HG03558 (cell line): ENCODE results near the gene NAV2.

Experiments used
- ATAC-seq: cut with Tn5 transposase; IDR thresholded peaks from one replicate; pipeline ENCODE4 v1.9.1; 2021; ENCODE audit warnings: moderate number of reproducible peaks; ENCODE audit not compliant: unreplicated experiment; ENCODE audit errors: extremely low read depth

NAV2 gene

DNA sequence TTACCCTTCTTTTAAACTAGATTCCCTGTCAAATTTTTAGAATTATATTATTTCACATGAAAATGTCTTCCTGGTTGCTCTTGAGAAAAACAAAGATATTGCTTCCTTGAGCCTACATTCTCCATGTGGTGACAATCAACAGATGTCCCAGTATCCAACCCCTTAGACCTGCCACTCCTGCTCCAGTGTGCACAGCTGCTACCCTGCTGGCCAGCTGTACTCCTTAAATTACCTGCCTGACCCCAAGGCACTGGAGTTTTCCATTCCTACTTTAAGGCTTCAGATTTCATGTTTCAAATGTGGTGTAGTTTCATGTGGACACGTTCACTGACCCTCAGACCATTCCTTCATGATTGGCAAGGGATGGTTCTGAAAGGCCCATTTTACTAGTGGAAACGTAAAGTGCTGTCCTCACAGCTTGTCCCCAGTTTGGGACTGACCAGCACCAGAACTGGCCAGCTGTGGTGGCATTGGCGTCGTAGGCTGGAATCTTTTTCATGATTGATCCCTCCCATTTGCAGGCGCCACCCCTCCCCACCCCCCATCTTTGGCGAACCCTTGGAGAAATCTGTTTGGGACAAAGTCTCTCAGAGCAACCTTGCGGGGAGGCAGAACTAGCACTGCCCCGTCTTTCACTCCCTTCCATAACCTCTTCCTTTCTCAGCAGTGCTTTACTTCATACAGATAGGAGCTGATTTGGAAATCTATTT is 324.1 kb downstream of the NAV2 start:
- ATAC-seq: no peak

DNA sequence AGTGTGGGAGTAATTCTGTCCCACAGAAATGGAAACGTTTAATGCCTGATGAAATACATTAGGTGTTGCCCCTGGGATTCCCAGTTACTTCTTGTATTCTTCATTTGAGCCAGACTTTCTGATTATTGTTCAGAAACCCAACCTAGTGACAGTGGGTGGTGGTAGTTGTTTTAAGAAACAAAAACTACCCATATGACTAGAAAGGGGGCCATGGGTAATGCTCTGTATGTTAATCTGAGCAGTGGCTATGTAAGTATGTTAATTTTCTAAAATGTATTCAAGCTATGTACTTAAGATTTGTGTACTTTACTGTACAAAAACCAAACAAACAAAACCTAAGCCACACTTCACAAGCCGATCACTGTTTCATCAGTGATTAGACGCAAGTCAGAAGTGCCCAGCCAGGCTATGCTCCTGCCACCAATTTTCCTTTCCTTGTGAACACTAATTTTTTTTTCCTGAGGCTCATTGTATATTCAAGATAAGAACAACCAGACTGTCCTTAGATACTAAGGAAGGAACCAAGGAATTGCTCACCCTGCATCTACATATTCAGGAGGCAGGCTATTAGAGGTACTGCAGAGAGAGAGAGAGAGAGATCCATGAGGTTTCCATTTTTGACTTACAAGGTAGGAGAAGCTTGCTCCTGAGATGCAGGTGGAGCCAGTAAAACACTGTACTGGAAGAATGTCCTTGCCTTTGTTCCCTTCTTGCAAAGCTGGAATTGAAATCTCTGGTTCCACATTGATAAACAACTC is 324.9 kb downstream of the NAV2 start:
- ATAC-seq: peak; percentile 47

DNA sequence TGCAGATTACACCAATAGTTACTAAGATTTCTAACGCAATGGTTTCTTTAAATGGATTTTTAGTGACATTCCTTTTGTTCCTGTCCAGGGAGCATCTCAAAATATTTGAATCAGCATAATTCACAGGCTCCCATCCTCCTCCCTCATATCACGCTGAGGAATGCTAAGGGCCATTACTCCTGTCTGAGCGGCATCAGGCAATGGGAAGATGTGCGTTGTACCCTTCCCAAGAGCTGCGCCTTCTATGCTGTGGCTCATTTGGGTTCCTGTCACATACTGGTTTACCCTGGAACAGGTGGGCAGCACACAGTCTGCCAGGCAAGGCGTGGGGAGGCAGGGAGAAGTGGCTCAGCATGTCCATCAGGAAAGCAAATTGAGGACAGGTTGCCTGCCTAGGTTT is 325.8 kb downstream of the NAV2 start:
- no peak for ATAC-seq

DNA sequence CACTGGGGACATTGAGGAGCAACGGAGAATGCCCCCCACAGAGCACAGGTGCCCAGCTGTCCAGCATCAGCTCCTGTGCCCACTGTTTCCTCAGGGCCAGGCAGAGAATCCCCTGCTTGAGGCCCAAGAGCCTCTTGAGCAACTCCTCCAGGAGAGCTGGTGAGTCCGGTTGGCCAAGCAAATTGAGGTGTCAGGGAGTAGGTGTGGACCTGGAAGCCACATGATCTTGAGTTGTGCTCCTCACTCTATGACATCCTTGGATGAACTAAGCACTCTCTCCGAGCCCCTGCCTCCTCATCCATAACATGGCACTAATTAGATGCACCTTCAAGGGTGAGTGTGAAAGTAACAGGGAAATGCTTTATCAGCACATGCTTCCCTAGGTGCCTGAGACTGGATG is 326.3 kb downstream of the NAV2 start:
- ATAC-seq: no peak

GRCh38 chr11:20041499-20041898 is 328.9 kb downstream of the NAV2 start:
- no peak for ATAC-seq

- ATAC-seq: no peak
Observed at GRCh38 chr11:20042045-20042639, 329.5 kb downstream of the NAV2 start.

- no peak for ATAC-seq
Observed at GRCh38 chr11:20042811-20043341, 330.2 kb downstream of the NAV2 start.

- ATAC-seq: no peak
Observed at GRCh38 chr11:20043992-20044391, 331.4 kb downstream of the NAV2 start.

DNA sequence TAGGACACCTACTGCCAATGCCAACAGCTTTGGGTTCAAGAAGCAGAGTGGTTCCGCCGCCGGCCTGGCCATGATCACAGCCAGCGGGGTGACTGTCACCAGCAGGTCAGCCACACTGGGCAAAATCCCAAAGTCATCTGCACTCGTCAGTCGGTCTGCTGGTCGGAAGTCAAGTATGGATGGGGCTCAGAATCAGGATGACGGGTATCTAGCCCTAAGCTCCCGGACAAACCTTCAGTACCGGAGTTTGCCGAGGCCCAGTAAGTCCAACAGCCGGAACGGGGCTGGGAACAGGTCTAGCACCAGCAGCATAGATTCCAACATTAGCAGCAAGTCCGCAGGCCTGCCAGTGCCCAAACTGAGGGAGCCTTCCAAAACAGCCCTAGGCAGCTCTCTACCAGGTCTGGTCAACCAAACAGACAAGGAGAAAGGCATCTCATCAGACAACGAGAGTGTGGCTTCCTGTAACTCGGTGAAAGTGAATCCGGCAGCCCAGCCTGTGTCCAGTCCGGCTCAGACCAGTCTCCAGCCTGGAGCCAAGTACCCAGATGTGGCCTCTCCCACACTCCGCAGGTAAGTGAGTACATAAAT is 332.6 kb downstream of the NAV2 start:
- no peak for ATAC-seq

DNA sequence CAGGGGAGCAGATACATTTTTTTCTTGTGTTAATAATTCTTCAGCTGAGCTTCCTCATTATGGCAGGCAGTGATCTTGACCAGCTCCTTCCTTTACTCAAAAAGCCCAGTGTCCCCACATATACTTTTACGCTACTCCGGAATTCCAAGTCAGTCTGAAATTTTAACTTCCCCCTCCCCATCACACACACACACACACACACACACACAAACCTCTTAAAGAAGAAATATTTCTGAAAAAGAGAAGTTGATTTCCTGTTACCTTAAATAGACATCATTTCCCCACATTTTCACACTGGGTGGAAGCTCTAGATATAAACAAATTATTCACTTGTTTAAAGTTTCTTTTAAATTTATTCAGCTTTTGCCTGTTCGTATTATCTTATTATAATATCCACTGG is 333.8 kb downstream of the NAV2 start:
- ATAC-seq: no peak

DNA sequence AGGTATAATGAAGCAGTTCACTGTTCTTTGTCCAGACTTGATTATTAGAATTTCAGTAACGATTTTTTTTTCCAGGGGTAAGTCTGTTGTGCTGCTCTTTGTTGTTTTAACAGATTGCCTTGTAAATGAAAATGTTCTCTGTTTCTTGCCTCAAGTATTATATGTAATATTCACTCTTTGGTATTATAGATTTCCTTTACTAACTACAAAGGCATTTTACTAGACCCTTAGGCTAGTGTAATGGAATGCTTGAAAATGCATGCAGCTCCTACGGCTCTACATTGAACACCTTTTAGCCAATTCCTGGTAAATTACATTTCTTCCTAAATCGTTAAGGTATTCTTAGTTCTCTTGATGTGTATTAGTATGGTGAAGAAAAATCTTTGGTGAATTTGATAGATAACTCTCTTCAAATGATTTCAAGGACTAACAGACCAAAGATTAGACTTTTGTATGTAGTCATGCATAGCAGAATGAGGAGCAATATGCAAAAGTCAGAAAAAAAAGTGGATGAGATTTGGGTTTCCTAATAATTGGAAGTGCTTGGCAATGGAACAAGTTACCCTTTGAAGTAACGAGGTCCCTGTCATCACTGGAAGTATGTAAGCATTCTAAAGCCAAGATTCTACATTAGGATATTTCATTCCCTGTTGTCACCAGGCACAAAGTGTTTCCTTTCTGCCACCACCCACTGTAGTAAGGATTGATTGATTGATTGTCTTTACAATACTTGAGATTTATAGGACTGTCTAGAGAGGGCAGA is 334.6 kb downstream of the NAV2 start:
- no peak for ATAC-seq

- no peak for ATAC-seq
Observed at GRCh38 chr11:20047769-20048154, 335.1 kb downstream of the NAV2 start.

- no peak for ATAC-seq
Observed at GRCh38 chr11:20048246-20048645, 335.6 kb downstream of the NAV2 start.

- no peak for ATAC-seq
Observed at GRCh38 chr11:20048707-20049106, 336.1 kb downstream of the NAV2 start.

GRCh38 chr11:20049231-20049630 is 336.6 kb downstream of the NAV2 start:
- no peak for ATAC-seq

DNA sequence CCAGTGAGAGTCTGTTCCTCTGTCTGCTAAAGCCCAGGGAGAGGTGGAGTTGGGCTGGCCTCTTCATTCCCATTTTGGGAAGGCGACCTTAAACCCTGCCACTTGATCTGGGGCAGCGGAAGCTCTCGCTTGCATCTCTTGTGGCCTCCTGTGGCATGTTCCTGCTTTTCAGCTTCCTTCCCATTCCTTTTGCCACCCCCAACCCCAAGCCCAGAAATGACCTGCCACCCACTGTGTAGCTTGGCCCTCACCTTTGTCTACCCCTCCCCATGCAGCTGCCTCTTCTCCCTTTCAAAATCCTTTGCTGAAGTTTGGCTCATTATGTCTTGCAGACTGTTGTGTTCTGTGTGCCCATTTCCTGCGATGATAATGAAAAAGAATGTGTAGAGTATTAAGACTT is 337.4 kb downstream of the NAV2 start:
- ATAC-seq: no peak

GRCh38 chr11:20050551-20051333 is 338.1 kb downstream of the NAV2 start:
- ATAC-seq: no peak

- ATAC-seq: no peak
Observed at GRCh38 chr11:20051469-20052399, 339.1 kb downstream of the NAV2 start.
